SU-DHL-6 (cell line): ENCODE measurements around the gene NXPE1.

Source experiments
- EZH2phosphoT487 ChIP-seq: fragments of 200-600 bp; sonication (generic), shearing (Covaris generic); conservative IDR thresholded peaks from 2 replicates; pipeline ENCODE4 v1.6.1; 2018; ENCODE audit warnings: mild to moderate bottlenecking, antibody characterized with exemption, low read length, moderate library complexity, mixed read lengths
- TF ChIP-seq, protein P1 (sequence below): fragments of 200-600 bp; sonication (generic); IDR thresholded peaks from one replicate; pipeline ENCODE4 v1.5.1; 2017; ENCODE audit warnings: antibody characterized with exemption, mild to moderate bottlenecking, low read length, moderate library complexity; ENCODE audit not compliant: insufficient read depth, poor library complexity, severe bottlenecking

DNA sequence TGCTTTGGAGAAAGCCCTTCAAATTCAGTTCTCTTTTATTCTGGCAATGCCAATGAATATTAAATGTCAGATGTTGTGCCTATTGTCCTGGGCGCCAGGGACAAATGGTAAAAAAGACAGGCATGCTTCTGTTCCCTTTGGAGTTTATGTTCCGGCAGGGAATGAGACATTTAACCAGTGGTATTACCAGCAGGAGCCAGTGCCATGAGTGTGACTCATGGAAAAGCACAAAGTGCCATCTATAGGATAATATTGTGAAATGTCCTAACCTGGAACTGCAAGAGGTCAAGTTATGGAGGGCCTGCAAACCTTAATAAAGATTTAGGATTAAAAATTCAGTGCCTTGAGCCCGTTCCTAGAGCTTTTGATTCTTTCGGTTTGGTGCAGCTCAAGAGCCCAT, 80.9 kb downstream of the NXPE1 start:
- TF ChIP-seq, protein P1, sequence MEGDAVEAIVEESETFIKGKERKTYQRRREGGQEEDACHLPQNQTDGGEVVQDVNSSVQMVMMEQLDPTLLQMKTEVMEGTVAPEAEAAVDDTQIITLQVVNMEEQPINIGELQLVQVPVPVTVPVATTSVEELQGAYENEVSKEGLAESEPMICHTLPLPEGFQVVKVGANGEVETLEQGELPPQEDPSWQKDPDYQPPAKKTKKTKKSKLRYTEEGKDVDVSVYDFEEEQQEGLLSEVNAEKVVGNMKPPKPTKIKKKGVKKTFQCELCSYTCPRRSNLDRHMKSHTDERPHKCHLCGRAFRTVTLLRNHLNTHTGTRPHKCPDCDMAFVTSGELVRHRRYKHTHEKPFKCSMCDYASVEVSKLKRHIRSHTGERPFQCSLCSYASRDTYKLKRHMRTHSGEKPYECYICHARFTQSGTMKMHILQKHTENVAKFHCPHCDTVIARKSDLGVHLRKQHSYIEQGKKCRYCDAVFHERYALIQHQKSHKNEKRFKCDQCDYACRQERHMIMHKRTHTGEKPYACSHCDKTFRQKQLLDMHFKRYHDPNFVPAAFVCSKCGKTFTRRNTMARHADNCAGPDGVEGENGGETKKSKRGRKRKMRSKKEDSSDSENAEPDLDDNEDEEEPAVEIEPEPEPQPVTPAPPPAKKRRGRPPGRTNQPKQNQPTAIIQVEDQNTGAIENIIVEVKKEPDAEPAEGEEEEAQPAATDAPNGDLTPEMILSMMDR, result no peak
- TF ChIP-seq EZH2phosphoT487, result no peak
